Stimulated activated CD8-positive, alpha-beta memory T cell treated with anti-CD3 and anti-CD28 coated beads, Interleukin-2, amount 100 ng/mL, for 48 hours (primary cell): ENCODE results near the gene CEACAM7.
"Not testable (repeated sequence)": the region's sequence is repeated elsewhere in the genome, so short reads cannot be mapped to it uniquely, and the experiment has no call there.

ENCODE experiments used
- DNase-seq, 2 donors: peaks; one replicate each; pipeline ENCODE4 v3.0.0-alpha.2; 2020; ENCODE audit warnings: low read depth in 2 of 2

Gene CEACAM7

DNA sequence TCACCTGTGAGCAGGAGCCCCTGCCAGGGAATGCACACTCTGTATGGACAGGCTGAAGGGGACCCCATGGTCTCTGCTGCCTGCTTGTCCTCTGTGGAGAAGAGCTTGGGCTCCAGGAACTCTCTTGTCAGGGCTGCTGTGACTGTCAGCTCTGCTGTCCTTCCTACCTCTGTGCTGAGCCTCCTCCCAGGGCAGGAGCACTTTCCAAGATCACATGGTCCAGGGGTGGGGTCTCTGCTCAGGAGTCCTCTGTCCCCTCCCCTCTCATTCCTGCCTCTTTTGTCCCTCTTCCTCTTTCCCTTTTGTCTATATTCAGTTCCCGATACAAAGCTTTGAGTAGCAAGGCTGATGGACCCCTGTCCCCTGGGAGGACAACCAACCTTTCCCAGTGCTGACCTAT is at the start of gene CEACAM7:
TSS of gene CEACAM7 (minus strand) at position 173 of the 400 bp plus-strand sequence. CDS start at position 68, 105 bp downstream.
- DNase-seq, result no peak

DNA sequence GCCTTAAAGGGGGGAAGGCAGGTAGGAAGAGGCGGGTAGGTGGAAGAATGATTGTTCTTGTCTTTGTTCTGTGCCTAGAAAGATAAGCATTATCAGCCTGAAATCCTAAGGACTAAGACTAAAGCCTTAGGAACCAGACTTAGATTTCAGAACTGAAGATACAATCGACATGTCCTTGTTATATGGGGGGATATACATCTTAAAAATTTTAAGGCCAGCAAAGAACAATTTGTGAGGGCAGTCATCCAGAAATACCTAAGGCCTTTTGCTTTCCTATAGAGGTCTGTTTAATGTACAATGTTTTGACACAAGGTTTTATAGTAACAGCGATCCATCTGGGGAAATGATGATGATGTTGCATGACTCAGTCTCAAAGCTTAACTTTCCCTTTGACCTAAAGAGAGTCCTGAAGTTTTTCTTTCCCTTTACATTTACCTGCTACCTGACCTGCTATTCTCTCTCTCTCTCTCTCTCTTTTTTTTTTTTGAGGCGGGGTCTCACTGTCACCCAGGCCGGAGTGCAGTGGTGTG is 47.1 kb upstream of the CEACAM7 start:
- DNase-seq, result no peak

DNA sequence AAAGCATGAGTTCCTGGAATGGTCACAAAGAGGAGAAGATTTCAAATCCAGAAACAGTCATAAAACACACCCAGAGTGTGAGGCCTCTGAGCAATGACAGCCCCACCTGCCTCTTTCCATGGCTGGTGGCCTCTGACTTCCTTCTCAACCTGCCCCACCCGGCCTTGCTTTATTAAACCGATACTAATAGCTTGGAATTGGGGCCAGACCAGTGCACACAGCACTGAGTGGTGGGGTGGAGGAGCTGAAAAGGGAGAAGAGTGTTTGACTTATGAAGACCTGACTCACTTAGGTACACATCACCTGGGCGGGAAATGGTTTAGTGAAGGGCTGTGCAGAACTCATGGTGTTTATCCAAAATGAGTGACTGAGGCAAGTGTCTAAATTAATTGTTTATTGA is 46.5 kb upstream of the CEACAM7 start:
- no peak for DNase-seq

DNA sequence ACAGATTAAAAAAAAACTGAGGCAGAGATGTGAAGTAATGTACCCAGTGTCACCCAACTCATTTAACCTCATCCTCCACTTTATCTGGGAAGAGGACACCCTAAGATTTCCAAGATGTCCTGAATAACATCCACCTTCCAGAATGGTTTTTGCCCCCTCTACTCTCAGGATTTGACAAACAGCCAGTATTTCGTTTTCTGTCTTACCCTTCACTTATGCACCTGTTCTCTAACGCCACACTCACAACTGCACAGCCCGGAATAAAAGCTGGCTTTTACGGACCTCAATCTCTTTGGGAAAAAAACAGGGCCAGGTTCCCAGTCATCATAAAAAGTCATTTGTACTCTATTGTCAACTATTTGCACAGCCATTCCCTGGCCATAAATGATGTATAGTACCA is 46.1 kb upstream of the CEACAM7 start:
- DNase-seq, result no peak

DNA sequence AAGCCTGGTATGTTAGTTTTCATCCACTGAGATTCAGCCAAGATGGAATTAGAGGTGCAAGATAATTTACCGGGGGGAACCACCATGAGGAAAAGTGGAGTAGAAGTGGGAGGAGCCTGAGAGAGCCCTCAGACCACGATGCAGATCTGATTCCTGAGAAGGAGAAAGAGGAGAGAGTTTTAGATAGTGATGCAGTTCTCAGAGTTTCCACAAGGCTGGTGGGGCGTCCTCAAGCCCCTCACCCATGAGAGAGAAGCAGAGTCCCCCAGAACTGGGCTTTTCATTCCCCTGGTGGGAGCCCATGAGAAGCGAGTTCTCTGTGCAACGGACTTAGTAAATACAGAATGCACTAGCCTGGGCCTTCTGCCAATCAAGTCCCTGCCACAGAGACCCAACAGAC is 38.4 kb upstream of the CEACAM7 start:
- DNase-seq, result no peak

DNA sequence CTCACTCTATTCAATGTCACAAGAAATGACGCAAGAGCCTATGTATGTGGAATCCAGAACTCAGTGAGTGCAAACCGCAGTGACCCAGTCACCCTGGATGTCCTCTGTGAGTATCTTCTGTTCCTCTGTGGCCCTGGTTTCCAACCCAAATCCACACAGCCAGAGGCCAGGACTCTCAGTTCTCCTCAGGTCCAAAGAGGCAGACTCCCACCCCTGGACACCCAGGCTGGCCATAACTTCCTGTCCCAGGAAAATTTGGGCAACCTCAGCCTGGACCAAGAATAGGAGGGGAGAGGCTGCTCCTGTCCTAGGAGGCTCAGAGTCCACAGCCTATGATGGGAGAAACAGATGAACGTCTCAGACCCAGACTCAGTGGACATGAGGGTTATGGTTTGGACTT is 32.0 kb upstream of the CEACAM7 start:
- DNase-seq, result no peak

DNA sequence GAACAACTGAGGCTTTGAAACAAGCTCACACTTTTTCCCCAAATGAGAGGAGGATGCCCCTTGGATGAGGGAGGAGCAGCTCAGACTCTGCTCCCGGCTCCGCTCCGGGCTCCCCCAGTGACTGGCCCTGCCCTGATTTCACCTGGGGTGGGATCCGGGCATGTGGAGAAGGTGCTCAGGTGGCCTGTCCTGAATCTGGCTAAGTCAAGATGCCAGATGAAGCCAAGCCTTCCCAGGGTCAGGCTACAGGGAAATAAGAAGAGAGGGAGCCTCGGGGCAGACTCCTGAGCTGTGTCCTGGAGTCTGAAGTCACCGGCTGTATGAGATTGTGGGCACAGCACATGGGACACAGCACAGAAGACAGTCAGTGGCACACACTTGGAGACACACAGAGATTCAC is 30.7 kb upstream of the CEACAM7 start:
- DNase-seq, result no peak

DNA sequence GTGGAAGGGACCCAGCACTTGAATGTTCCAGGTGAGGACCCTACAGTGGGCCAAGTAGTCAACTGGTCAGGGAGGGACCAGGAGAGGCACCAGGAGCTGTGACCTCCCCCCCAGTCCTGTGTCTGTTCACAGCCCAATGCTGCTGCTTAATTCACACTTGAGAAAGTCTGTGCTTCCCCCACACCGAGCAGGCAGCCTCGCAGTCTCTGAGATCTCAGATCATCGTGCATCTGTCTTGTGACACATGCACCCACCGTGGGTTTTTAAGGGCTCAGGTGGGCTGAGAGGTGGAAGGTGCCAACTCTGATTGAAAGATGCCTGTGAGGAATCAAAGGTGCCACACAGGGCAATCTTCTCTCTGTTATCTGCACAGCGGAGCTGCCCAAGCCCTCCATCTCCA is 26.5 kb upstream of the CEACAM7 start:
- DNase-seq, result no peak

DNA sequence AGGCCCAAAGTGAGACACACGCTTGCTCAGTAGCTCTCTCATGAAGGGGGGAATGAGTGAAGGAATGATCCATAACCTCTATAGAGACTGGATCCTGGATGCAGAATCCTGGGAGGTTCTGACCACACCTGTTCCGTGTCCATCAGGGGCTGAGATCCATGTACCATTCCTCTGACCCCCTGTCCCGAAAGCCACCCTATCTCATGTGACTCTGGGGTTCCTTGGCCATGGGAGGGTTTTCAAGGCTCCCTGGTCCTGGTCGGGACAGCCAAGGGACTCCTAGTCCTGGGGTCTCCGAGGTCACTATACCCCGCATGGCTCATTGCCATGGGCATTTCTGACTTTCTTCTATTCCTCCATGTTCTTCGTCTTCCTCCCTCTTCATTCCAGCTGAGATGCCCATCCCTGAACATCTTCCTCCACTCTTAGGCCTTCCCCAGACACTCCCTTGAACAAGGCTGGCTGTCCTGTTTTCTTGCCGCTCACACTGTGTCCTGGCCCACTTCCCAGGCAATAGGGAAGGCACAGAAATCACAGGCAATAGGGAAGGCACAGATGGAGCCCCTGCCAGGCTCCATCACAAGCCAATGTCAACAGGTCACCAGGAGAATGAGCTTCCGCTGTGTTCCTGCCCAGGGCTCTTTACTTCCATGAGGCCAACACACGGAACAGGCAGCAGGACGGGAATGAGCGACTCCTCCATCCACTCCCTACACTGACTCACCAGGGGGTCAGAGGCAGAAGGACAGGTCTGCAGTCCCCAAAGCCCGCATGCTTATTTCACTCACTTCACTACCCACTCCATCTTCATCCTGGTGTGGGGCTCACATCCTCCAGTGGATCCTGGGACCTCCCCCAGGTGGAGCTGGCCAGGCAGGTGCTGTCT is 23.5 kb upstream of the CEACAM7 start:
- no peak for DNase-seq

DNA sequence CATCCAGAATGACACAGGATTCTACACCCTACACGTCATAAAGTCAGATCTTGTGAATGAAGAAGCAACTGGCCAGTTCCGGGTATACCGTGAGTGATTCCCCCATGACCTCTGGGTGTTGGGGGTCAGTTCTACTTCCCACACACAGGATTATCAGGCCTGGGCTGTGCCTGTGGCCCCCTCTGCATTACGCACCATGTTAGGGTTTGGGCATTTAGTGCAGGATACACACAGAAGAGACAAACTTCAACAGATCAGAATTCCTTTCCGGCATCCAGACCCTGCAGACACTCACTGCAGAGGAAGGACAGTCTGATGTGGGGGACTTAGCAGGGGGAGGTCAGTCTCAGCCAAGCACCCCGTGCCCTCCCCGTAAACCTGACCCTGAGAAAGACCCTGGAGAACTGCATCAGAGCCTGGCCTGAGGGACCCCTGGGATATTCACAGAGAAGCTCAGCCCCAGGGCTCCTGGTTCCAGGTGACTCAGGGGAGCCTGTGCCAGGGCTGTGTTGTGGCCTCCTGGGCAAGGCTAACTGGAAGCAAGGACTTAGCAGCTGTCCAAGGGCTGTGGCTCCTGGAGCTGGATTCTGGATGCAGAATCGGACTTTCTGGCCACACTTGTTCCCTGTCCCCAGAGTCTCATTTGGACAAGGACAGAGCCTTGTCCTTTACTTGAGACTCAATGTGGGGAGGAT is 22.0 kb upstream of the CEACAM7 start:
- no peak for DNase-seq

DNA sequence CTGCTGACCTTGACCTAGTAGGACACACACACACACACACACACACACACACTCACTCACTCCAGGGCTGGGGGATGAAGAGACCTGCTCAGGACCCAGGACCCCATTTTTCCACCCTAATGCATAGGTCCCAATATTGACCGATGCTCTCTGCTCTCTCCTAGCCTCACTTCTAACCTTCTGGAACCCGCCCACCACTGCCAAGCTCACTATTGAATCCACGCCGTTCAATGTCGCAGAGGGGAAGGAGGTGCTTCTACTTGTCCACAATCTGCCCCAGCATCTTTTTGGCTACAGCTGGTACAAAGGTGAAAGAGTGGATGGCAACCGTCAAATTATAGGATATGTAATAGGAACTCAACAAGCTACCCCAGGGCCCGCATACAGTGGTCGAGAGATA is 21.4 kb upstream of the CEACAM7 start:
- DNase-seq, result not testable (repeated sequence)

DNA sequence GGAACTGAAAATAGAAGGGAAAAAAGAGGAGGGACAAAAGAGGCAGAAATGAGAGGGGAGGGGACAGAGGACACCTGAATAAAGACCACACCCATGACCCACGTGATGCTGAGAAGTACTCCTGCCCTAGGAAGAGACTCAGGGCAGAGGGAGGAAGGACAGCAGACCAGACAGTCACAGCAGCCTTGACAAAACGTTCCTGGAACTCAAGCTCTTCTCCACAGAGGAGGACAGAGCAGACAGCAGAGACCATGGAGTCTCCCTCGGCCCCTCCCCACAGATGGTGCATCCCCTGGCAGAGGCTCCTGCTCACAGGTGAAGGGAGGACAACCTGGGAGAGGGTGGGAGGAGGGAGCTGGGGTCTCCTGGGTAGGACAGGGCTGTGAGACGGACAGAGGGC is 20.4 kb upstream of the CEACAM7 start, which contains the start of gene CEACAM5:
TSS of gene CEACAM5 (plus strand) at position 146 of the 400 bp plus-strand sequence. CDS start at position 252, 106 bp downstream.
- no peak for DNase-seq

DNA sequence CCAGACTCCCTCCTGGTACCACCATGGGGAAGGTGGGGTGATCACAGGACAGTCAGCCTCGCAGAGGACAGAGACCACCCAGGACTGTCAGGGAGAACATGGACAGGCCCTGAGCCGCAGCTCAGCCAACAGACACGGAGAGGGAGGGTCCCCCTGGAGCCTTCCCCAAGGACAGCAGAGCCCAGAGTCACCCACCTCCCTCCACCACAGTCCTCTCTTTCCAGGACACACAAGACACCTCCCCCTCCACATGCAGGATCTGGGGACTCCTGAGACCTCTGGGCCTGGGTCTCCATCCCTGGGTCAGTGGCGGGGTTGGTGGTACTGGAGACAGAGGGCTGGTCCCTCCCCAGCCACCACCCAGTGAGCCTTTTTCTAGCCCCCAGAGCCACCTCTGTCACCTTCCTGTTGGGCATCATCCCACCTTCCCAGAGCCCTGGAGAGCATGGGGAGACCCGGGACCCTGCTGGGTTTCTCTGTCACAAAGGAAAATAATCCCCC is 19.9 kb upstream of the CEACAM7 start:
- DNase-seq, result no peak

DNA sequence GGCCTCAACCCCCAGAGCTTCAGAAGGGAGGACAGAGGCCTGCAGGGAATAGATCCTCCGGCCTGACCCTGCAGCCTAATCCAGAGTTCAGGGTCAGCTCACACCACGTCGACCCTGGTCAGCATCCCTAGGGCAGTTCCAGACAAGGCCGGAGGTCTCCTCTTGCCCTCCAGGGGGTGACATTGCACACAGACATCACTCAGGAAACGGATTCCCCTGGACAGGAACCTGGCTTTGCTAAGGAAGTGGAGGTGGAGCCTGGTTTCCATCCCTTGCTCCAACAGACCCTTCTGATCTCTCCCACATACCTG is 19.4 kb upstream of the CEACAM7 start:
- no peak for DNase-seq

DNA sequence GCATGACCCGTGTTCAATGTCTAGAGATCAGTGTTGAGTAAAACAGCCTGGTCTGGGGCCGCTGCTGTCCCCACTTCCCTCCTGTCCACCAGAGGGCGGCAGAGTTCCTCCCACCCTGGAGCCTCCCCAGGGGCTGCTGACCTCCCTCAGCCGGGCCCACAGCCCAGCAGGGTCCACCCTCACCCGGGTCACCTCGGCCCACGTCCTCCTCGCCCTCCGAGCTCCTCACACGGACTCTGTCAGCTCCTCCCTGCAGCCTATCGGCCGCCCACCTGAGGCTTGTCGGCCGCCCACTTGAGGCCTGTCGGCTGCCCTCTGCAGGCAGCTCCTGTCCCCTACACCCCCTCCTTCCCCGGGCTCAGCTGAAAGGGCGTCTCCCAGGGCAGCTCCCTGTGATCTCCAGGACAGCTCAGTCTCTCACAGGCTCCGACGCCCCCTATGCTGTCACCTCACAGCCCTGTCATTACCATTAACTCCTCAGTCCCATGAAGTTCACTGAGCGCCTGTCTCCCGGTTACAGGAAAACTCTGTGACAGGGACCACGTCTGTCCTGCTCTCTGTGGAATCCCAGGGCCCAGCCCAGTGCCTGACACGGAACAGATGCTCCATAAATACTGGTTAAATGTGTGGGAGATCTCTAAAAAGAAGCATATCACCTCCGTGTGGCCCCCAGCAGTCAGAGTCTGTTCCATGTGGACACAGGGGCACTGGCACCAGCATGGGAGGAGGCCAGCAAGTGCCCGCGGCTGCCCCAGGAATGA is 18.9 kb upstream of the CEACAM7 start:
- peak; percentile 52 to 60 for DNase-seq

DNA sequence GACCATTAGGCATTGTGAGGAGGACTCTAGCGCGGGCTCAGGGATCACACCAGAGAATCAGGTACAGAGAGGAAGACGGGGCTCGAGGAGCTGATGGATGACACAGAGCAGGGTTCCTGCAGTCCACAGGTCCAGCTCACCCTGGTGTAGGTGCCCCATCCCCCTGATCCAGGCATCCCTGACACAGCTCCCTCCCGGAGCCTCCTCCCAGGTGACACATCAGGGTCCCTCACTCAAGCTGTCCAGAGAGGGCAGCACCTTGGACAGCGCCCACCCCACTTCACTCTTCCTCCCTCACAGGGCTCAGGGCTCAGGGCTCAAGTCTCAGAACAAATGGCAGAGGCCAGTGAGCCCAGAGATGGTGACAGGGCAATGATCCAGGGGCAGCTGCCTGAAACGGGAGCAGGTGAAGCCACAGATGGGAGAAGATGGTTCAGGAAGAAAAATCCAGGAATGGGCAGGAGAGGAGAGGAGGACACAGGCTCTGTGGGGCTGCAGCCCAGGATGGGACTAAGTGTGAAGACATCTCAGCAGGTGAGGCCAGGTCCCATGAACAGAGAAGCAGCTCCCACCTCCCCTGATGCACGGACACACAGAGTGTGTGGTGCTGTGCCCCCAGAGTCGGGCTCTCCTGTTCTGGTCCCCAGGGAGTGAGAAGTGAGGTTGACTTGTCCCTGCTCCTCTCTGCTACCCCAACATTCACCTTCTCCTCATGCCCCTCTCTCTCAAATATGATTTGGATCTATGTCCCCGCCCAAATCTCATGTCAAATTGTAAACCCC is 17.5 kb upstream of the CEACAM7 start:
- DNase-seq, result peak in 1 of 2 donors; percentile 16

DNA sequence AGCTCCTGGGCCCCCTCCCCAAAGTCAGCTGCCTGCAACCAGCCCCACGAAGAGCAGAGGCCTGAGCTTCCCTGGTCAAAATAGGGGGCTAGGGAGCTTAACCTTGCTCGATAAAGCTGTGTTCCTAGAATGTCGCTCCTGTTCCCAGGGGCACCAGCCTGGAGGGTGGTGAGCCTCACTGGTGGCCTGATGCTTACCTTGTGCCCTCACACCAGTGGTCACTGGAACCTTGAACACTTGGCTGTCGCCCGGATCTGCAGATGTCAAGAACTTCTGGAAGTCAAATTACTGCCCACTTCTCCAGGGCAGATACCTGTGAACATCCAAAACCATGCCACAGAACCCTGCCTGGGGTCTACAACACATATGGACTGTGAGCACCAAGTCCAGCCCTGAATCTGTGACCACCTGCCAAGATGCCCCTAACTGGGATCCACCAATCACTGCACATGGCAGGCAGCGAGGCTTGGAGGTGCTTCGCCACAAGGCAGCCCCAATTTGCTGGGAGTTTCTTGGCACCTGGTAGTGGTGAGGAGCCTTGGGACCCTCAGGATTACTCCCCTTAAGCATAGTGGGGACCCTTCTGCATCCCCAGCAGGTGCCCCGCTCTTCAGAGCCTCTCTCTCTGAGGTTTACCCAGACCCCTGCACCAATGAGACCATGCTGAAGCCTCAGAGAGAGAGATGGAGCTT is 15.7 kb upstream of the CEACAM7 start:
- no peak for DNase-seq

DNA sequence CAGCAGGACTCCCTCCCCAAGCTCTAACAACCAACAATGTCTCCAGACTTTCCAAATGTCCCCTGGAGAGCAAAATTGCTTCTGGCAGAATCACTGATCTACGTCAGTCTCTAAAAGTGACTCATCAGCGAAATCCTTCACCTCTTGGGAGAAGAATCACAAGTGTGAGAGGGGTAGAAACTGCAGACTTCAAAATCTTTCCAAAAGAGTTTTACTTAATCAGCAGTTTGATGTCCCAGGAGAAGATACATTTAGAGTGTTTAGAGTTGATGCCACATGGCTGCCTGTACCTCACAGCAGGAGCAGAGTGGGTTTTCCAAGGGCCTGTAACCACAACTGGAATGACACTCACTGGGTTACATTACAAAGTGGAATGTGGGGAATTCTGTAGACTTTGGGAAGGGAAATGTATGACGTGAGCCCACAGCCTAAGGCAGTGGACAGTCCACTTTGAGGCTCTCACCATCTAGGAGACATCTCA is 14.1 kb upstream of the CEACAM7 start:
- no peak for DNase-seq

DNA sequence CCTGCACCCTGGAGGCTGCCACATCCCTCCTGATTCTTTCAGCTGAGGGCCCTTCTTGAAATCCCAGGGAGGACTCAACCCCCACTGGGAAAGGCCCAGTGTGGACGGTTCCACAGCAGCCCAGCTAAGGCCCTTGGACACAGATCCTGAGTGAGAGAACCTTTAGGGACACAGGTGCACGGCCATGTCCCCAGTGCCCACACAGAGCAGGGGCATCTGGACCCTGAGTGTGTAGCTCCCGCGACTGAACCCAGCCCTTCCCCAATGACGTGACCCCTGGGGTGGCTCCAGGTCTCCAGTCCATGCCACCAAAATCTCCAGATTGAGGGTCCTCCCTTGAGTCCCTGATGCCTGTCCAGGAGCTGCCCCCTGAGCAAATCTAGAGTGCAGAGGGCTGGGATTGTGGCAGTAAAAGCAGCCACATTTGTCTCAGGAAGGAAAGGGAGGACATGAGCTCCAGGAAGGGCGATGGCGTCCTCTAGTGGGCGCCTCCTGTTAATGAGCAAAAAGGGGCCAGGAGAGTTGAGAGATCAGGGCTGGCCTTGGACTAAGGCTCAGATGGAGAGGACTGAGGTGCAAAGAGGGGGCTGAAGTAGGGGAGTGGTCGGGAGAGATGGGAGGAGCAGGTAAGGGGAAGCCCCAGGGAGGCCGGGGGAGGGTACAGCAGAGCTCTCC is 13.5 kb upstream of the CEACAM7 start:
- no peak for DNase-seq
